ENCODE data around the gene CELF2. TPM values are rescaled to one million over a fixed set of nuclear protein-coding genes. Genes with fewer than 3 reads are reported as not detected.

The CELF2 gene
- total RNA-seq, 1 donor from 2014 or later = 4.2 TPM

DNA sequence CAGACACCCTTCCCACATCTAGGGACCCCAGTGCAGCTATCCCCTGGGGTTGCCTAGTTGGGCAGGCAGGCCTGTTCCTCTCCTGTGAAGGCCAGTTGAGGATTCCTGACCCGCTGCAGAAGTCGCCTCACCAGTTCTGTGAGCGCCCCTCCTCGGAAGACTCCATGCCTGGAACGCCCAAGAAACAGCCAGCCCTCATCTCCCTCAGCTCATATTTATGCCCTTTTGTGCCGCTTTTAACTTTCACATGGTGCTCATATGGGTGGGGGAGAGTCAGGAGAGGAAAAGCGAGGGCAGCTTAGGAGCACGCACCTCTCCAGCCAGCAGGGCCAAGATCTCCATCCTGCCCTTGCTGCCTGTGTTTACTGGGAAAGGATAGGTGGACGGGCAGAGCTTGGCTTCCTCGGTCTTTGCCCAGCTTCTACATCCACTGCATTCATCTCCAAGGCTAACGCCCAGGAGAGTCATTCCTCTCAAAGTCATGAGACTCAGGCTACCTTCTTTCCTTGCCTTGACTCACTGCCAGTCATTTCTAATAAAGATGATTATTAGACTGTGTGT, 307.2 kb downstream of the CELF2 start:
- DNase-seq (ENCODE audit: low read depth in 2 of 2) = no peak

DNA sequence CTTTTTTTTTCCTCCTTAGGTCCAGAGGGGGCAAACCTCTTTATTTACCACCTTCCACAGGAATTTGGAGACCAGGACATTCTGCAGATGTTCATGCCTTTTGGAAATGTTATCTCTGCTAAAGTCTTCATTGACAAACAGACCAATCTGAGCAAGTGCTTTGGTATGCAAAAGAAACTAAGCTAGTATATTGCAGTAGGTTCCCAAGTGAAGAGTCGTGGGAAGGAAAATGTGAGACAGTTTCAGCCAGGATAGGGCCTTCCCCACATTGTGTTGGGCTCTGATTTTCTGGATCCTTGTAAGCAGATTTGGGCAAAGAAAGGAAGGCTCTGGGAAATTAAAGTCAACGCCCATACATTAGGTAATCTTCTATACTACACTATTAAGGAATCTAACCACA, 308.1 kb downstream of the CELF2 start:
- no peak for DNase-seq (ENCODE audit: low read depth in 2 of 2)

DNA sequence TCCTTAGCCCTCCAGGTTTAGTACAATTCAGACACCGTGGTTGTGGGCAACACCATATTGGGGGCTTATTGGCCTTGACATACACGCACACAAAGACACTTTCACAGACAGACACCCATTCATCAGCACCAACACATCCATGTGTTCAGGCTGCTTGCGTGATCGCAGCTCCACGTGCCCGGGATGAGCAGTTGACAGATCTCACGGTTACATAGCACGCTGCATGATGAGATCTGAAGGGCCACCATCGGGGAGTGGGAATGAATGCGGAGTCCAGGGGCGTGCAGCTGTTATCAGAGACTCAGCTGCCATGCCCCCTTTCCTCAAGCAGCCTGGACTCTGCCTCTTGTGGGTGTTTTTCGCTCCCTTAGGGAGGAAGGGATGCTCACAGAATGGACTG, 308.6 kb downstream of the CELF2 start:
- no peak for DNase-seq (ENCODE audit: low read depth in 2 of 2)

DNA sequence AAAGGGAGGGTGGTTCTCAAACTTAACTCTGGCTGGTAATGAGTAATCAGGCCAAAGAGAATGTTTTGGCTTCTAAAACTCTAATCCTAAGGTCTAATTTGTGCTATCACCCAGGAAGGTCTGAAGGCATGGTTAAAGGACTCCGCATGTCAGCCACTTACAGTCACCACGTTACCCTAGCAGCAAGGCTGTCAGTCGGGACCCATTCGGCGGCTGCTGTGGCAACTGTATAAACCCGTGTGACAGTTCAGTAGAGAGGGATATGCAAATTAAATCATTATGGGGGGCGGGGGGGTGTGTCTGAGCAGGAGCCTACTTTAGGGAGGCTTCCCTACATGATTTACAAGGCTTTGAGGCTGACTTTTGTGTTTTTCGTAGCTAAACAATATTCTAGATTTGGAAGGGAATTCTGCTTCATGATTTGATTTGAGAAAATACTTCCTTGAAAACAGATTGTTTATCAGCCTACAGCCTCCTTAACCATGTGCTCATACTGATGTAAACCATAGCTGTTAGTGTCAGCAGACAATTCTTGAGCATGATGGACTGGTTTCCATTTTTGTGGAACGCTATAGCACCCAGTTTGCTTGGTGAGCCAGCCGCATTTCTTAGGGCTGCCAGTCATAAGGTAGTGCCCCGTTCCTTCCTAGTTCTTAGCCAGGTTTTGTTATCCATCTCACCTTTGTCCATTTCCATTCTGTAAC, 309.4 kb downstream of the CELF2 start:
- DNase-seq (ENCODE audit: low read depth in 2 of 2) = no peak

DNA sequence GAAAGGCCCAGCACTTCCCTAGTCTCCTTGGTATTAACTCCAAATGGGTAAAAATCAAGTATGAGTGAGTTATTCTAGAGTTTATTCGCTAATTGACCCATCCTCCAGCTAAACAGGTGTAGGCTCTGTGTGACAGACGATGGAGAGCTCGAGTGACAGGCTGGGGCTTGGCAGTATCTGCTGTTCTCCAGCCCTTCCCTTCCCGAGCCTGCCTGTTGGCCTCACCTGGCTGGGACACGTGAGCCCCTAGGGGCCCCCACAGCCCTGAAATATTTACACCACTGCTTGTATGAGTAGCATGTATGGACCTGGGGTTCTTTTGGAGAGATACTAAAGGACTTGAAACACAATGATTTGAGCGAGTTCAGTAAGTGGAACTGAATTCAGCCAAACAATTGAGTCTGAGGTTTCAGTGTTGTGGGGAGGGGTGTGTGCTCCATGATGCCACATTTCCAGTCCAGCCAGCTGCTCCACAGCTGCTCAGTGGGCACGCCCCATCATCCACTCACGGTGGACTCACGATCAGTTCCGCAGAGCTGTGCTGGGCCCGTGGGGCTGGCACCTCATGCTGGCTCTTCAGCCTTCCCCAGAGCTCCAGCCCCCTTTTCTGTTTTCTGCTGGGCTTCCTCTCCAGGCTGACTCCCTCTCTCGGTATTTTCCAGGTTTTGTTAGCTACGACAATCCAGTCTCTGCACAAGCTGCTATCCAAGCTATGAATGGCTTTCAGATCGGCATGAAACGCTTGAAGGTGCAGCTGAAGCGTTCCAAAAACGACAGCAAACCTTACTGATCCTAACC, 310.8 kb downstream of the CELF2 start:
- no peak for DNase-seq (ENCODE audit: low read depth in 2 of 2)

DNA sequence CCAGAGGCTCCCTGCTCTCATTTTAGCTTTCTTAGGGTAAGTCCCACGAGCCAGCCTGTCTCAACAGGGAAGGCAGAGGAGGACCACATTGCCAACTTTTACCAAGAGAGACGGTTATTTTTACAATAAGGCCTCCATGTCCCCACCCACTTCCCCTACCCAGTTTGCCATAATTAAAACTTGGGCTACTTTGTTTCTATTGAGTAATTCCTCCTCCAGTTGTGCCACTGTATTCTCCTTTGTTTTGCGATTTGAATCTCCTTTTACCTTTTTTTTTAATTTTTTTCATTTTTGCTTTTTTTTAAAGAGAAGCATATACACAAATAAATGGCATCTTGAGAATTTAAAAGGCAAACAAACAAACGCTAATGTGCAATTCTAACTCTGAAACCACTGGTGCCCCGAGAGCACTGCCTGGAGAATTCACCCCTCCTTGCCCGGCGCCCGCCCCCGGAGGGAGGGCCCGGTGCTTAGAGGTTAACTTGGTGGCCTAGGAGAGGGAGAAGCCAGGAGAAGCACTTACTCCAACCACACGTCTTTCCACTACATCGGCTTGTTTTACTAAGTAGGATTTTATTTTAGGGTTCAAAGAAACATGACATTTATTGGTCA, 311.5 kb downstream of the CELF2 start:
- DNase-seq (ENCODE audit: low read depth in 2 of 2) = no peak

DNA sequence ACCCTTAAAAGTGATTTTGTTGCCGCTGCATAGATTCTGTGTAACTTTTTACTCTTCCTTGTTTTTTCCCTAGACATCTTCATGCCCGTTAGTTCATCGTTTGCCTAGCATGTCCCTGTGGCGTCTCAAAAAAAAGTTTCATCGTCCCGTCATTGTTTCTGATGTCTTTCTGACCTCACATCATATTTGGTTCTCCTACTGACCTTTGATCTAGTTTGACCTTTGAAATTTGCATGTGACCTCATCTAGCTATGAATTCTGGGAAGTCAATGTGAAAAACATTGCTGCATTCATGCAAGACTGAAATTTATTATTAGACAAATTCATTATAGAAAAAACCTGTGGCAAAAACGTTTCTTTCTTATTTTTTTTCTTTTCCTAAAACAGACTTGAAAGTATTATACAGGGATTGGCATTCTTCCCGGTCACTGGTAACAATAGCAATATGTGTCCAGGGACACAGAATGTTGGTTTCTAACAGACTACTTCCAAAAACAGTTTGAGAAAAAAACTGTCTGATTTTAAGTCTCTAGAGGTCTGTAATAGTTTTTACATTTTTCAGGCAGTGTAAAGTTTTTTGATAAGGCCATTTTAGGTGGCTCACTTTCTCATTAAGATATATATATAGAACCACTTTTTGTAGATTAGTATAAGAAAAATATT, 312.8 kb downstream of the CELF2 start:
- DNase-seq (ENCODE audit: low read depth in 2 of 2) = peak in 1 of 2 donors; percentile 83

DNA sequence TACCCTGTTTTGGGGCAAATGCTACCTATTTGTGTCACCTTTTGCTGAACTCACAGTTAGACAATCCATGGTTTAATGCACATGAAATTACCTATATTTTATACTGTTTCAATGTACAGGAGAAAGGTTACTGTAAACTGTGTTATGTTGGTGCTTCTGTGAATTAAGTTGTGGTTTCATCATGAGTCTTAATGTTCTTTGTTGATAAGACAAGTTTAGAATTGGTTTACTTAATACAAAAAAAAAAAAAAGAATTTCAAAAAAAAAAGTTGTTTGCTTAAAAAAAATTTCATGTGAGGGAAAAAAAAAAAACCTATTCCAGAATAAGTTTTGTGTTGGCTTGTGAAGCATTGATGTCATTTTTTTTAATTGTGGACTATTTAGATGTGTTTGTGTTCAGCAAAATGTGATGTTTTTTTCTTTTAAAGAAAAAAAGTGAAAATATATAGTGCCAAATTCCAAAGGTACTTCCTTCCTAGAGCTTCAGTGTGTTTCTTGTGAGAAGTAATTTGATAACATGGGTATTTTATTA, 313.4 kb downstream of the CELF2 start:
- DNase-seq (ENCODE audit: low read depth in 2 of 2) = no peak

DNA sequence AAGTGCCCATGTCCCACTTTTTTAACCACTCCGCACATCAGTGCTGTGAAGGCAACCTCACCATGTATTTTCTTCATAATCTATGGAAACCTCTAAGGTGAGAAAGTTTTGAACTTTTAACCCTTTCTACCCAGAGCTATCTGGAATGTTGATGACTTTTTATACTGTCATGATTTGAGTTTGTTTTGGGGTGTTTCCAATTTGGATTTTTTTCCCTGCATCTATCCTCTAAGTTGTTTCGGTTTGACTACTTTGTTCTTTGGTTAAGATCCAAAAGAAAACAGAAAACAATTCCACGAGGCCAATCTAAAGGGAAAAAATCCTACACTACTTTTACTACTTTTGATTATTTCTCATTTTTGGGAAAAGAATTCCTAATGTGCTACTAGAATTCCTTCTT, 314.1 kb downstream of the CELF2 start:
- peak in 1 of 2 donors; percentile 54 for DNase-seq (ENCODE audit: low read depth in 2 of 2)

DNA sequence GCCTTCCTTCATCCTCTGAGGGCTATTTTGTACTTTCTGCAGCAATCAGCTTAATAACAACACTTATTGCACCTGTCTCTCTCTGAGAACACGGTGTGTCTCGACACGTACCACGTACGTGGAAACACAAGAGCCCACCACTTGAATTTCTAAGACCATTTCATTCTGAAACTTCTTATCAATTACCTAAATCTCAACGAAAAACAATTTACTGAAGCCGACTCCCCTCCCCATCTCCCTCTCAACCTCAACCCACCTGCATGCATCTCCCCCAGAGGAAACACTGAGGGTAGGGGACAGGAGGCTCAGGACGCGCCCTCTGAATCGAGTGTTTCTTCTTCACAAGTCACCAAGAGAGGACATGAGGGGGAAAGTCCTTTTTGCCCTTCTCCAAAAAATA, 315.2 kb downstream of the CELF2 start:
- no peak for DNase-seq (ENCODE audit: low read depth in 2 of 2)

DNA sequence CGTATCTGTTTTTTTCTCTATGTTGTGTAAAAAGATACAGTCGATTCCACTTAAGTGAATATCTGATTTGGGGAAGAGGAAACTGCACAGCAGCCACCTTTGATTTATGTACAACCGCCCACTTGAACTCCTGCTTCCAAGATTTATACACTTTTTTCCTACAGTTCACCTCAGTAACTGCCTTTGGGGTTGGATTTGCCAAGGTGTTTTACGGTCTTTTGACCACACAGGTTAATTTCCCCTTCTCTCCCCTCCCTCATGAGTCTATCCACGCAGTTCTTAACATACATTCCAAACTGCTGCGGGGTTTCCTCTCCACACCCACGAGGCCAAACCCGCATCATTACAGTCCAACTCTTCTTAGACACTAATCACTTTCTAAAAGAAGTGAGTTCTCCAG, 316.8 kb downstream of the CELF2 start:
- DNase-seq (ENCODE audit: low read depth in 2 of 2) = no peak

DNA sequence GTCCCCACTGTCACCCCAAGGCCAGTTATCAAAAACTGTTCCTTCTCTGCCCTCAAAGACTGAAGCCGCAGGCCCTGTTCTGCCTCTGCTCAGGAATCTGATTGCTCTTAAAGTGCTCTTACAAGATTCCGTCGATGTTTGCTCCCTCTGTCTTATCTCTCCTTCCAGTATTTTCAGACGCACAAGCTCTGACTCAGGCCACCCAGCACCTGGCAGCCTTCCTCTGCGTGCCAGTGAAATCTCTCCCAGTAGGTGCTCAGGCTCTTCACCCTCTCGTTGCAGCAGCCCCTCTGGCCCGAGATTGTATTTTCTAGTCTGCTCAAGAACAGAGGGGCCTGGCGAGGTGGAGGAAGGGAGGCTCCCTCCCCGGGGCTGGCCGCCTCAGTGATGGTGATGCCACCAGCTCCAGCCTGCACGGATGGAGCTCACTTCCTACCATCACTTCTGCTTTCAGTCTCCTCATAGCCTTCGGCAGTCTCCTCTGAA, 317.5 kb downstream of the CELF2 start:
- DNase-seq (ENCODE audit: low read depth in 2 of 2) = no peak

DNA sequence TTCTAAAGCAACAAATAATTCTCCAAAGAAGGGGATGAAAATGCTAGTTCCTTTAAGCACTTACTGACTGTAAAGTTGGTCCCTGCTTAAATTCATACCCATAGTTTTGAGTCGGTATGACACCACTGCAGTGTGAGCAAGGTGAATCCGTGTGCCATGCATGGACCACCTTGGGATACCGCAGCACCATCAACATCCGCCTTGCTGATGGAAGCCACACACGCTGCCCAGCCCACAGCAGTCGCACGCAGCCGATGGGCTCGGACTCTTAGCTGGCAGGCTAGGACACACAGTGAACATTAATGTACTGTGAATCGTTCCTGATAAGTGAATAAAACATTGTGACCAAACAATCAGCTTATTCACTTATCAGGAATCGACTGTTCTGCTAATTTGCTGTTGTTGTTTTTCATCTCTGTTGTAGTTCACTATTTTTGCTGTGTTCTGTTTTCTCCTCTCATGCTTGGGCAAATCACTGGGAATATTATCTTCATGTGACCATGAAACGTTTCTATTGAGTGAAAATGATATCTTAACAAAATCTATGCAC, 318.3 kb downstream of the CELF2 start:
- DNase-seq (ENCODE audit: low read depth in 2 of 2) = no peak

DNA sequence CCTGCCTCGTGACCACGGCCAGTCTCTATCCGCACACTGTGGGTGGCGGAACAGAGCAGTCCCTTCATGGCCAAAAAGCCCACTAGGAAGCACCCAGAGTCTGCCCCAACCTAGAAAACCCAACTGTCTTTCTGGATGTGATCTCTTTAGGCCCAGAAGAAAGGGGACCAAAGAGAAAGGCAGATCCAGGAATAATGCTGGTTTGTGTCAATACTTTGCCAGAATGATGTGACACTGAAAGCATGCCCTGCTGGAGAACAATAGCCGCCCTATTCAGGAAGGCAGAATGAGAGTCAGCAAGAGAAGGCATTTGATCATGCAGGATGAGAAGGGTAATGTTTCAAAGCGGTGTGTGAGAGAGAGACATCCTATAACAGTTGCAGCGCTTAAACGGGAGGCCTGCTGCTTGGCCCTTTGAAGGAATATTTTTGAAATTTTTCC, 319.1 kb downstream of the CELF2 start:
- peak in 1 of 2 donors; percentile 76 for DNase-seq (ENCODE audit: low read depth in 2 of 2)

DNA sequence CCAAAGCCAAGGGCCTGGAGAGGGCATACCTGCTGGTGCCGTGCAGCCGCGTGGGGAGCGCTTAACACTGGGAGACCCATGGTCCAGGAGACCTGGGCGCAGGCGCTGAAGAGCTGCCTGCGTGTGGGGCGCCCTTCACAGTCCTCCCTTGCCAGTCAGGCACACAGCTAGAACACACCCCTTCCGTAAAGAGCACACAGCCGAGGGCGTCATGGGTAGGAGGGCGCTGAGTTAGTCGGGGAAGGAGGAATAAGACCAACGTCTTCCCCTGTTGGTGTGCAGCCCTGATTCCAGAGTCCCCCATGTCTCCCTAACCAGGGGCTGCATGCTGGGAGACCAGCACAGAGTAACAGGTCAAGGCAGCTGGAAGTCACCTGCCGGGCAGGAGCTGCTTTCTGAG, 319.8 kb downstream of the CELF2 start:
- no peak for DNase-seq (ENCODE audit: low read depth in 2 of 2)

DNA sequence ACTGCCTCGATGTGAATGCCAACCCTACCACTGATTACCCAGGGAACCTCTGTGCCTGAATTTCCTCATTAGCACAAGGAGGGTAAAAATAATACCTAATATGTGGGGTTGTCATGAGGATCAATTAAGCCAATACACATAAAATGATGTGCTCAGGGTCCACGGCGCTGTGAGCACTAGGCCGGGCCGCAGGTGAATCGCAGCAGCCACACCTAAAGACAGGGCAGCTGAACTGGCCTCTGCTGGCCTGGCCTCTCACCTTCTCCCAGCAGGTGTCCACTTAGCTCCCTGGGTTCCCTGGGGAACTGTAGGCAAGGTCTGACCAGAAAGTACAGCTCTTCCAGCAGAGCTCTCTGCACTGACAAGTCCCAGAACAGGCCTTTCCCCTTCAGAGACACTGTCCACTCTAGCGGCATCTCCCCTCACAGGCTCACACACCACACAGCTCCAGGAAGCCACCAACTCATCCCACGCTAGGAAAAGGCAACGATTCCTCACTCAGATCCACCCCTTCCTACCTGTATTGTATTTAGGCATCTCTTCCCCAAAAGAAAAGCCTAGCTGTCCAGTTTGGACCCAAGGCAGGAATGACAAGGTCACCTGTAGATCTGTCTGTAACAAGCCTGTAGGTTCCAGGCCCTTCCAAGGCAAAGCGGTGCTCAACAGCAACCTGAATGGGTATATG, 320.6 kb downstream of the CELF2 start:
- no peak for DNase-seq (ENCODE audit: low read depth in 2 of 2)

DNA sequence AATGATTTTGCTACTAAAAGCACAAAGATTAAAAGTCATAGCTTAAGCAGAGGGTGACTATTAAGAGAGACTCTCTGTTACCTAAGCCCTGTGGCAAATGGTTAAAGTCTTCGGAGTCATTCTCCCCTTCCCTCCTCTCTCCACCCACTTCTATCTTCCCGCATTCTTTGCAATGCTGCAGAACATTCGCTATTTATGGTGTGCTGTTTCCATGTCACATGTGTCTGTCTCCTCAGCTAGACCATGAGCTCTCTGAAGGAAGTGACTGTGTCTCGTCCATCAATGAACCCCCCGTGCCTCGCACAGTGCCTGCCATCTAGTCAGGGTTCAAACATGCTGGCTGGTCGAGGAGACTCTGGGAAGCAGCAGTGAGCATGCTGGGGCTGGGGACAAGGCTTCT, 321.3 kb downstream of the CELF2 start:
- no peak for DNase-seq (ENCODE audit: low read depth in 2 of 2)

DNA sequence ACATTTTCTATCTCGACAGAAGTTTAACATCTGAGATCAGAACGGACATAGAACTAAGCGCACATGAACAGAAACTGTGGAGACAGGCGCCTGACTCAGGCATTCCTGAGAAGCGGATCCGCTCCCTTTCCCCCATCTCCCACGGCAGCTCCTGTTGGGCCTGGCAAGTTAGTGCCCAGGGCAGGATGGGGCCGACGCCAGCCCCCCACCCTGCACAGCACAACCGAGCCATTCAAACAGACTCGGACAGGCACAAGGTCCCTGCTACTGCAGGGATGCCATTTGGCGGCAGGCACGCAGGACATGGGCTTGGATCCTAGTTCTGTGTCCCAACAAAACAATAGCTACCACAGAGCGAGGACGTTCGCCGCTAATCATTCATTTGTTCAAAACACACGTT, 322.0 kb downstream of the CELF2 start:
- DNase-seq (ENCODE audit: low read depth in 2 of 2) = no peak

DNA sequence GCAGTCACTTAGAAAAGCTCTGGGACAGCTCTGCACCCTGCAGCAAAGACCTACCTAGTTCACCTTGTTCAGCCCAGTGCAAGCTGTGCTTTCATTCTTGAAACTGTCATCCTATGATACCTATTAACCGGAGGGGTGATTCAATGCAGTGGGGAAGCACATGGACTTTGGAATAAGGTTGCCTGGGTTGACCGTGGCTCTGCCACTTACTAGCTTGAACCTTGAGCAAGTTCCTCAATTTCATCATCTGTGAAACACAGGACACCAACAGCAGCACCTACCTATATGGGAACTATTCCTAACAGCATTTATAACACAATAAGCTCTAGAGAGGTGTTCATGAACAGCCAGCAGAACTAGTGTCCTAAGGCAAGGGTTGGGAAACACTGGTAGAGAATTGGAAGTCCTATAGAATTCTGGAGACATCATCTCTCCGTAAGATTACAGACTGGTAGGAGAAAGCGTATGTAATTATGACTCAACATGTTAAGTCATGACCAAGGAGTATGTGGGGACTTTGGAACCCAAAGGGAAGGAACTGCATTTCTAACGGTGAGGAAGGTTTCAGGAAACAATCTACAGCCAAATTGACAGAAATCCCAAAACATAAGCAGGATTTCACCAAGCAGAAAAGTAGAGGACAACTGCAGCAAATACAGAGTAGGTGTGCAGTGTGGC, 323.8 kb downstream of the CELF2 start:
- no peak for DNase-seq (ENCODE audit: low read depth in 2 of 2)

DNA sequence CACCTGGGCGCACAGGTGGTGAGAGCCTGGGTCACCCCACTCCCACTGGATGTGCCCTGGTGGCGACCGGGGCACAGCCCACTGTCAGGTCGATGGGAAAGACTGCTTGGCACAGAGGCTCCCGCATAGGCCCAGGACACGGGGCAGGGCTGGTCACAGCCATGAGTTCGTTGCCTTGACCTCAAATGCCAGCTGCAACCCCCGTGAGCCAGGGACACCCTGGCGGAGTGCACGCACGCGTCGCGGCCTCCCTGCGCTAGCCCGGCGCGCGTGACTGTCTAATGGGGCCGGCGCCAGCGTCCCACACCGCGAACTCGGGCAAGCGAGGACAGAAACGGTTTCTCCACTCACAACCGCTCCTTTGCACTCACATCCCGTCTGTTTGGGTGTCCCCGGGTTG, 326.4 kb downstream of the CELF2 start:
- DNase-seq (ENCODE audit: low read depth in 2 of 2) = no peak

Data from lung microvascular endothelial cell (primary cell).